T-helper 9 cell (primary cell): ENCODE results near the gene CYB5R4.

ENCODE experiments used
- DNase-seq: peaks from one replicate; pipeline ENCODE4 v3.0.0-alpha.2; 2020

Gene CYB5R4

DNA sequence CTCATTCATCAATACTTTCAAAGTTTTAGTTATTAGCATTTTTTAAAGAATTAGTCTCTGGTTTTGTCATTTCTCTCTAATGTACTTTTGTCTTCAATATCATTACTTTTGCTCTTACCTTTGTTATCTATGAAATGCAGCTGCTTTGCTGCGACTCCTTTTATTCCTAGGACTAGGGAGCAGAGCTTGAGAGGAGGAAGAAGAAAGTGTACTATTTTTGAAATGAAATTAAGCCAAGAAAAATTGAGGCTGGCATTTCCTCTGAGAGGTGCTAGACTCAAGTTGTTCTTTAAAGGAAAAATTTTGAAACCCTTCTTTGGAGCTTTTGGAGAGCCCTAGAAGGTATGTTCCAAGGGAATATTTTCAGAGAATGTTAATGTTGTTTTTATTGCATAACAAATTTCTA lies 125.8 kb downstream of the CYB5R4 start:
- DNase-seq: no peak

DNA sequence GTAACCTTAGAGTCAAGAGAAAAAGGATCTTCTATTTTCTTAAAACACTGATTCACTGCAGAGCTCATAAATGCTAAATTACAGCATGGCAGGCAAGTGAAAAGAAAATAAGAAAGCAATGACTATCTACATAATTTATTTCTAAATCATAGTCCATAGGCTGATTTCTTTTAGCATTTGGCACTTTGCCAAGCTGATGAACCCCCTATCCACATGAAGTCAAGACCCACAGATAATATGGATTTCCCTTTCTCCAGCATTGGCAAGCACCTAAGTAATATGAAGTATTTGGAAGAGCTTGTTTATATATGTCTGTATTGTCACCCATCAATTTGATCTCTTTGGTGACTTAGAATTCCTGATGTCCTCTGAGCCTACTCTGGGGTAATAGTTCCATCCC lies 126.2 kb downstream of the CYB5R4 start:
- no peak for DNase-seq

DNA sequence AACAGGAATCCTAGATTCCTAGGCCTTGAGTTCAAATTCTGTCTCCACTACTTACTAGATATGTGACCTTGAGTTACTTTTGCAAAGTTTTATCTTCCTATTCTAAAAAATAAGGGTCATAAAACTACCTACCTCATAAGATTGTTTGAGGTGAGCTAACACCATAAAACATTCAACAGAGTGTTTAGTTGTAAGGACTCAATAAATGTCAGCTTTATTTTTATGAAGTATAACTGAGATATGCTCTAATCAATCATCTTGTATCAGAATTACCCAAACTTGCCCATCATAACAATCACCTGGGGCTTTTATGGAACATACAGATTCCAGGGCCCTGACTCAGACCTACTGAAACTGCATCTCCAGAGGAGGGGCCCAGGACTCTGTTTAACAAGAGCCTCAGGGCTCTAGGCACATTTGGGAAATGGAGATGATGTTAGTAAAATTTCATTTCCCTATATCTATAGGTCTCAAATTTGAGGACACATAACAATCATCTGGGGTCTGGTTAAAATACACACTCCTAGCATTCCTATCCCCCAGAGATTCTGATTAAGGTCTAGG lies 138.6 kb downstream of the CYB5R4 start:
- no peak for DNase-seq

DNA sequence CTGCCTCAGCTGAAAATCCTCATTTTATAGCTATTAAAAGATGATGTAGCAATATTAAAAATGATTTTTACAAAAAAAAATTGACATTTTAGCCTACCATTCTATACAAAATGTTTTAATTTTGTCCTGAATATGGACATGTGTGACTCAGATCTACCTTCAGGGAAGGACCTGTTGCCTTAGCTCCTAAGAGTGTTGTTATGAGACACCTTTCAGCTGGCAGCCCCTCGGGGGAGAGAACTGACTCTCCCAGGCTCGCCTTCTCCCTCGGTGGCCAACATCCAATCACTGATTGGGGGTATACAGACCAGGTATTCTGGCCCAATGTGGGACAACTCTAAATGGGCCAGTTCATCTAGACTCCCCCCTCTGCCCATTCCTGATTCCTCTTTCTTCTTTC lies 141.6 kb downstream of the CYB5R4 start:
- DNase-seq: no peak

DNA sequence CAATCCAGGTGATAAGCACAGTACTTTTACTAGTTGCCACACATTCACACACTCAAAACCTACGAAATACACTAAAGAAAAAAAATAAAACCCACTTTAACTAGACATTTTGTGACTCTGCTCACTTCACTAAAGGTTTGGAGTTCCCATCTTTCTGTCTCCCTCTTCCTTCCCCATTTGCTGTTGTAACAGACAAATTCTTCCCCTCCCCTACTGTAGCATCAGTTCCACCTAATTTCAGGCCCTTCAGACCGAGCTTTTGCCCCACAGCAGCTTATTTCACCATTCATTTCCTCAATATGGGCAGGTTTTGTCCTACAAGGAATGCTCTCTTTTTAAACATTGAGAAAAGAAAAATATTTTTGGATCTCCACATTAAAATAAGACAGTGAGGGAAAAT lies 142.7 kb downstream of the CYB5R4 start:
- no peak for DNase-seq

DNA sequence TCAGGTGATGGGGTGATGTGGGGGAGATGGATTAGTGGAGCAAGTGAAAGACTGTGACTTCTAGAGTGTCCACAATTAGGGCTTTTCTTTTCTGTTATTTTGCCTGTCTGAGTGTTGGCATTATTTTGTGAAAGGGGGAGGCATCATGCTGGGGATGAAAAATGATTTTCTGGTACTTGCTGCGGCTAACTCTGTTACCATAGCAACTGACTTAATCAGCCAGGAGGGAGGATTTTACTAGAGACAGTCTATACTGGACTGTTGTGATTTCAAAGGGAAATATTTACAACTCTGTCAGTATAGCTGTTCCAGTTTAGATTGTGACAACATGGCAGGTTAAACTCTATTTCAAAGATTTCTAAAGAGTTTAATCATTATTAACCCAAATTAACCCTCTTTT lies 143.6 kb downstream of the CYB5R4 start:
- no peak for DNase-seq

DNA sequence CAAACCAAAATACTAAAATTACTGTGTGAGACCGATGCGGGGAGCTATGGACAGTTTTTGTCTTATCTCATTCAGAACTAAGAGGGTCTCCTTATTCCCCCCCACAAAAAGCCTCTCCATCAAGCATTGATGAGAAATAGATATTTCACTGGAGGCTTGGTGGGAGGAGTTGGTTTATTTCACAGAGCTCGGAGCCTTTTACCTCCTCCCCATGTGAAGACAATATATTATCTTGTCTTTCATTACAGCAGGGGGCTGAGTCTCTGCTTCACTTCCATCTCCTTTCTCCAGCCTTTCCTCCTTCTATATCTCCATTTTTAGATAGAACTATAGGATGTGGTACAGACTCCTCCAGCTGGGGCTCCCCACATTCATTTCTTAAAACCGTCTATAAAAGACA lies 144.2 kb downstream of the CYB5R4 start:
- no peak for DNase-seq

DNA sequence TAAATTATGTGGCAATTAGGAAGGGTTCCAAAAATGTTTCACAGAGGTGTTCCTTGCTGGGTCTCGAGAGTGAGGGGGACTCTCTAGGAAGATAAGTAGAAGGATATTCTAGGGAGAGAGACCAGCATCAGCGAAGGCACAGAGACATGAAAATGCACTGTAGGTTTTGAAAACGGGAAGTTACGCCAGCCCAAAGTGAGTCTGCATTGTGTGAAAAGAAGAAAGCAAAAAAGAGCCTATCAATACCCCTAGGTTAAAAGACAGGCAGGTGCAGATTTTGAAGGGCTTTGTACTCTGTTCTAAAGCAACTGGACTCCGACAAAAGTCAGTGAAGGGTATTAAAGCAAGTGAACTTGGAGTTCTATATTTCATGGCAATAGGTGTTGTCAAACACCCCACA lies 148.4 kb downstream of the CYB5R4 start:
- no peak for DNase-seq

DNA sequence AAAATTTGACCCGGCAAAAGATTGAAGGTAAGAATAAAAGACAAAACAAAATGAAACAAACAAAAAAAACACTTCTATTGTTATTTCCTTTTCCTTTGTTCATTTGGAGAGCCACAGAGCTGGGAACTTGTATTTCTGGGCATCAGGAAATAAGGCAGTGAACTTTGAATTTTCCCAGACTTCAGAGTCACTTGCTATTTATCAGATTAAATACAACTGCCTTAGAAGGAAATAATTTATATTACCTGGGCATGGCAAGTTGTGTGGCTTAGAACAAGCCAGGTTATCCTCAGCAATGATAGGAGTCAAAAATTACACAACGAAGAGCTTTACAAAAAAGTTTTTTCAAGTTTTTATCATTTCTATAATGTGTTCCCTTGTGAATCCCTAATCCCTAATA lies 153.9 kb downstream of the CYB5R4 start:
- DNase-seq: no peak

DNA sequence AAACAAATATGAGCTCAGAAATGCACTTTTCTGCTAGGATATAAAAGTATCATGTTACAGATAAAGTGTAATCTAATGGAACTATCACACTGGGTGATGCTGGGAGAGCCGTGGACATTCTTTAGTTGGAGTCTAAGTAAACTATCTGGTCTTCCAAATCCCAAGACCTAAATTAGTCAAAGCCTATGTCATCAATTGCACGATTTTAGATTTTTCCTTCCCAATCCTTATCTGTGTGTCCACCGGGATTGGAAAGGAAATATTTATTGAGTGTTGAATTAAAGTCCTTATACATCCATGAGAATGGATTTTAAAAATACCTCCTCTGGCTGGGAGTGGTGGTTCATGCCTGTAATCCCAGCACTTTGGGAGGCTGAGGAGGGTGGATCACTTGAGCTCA lies 154.4 kb downstream of the CYB5R4 start:
- no peak for DNase-seq

DNA sequence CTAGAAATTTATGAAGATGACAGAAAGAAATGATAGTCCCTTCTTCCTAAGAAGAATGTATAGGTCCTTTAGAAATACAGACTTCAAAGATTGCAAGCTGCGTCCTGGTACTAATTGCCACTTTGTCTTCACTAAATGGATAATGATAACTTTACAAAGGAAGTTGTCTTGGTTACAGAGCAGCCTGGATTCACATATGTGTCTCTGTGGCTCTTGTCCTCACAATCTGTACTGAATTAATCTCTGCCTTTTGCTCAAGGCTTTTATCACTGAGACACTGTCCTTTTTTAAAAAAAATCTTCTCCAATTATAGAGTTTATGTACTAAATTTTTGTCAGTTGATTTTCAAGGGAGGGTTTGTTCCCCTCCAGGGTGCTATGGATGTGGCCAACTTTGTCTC lies 156.5 kb downstream of the CYB5R4 start:
- DNase-seq: no peak
